SU-DHL-6 (cell line): ENCODE data around the gene GLOD5.

Experiments
- H2AFZ ChIP-seq: fragments of 200-600 bp; sonication (generic); 2 replicates; pipeline ENCODE4 v1.6.1; 2014; ENCODE audit warnings: low read depth, mild to moderate bottlenecking, moderate library complexity, mixed read lengths, antibody characterized with exemption, low read length; ENCODE audit not compliant: severe bottlenecking
- H3F3A ChIP-seq: fragments of 200-600 bp; shearing (Covaris generic); 2 replicates; pipeline ENCODE4 v1.6.0; 2016; ENCODE audit warnings: antibody characterized with exemption, mild to moderate bottlenecking; ENCODE audit not compliant: insufficient read depth
- H3K27ac ChIP-seq: fragments of 200-600 bp; sonication (generic); 2 replicates; pipeline ENCODE4 v1.5.1; 2016; ENCODE audit warnings: low read depth, mild to moderate bottlenecking, low read length, moderate library complexity, mixed read lengths
- H3K27me3 ChIP-seq: fragments of 200-600 bp; sonication (generic), shearing (Covaris generic); 2 replicates; pipeline ENCODE4 v1.6.0; 2014; ENCODE audit warnings: mild to moderate bottlenecking, low read length
- H3K36me3 ChIP-seq: fragments of 200-600 bp; sonication (generic); 2 replicates; pipeline ENCODE4 v1.6.1; 2014; ENCODE audit warnings: mild to moderate bottlenecking, low read length, mixed read lengths
- H3K4me2 ChIP-seq: fragments of 300-600, 200-600 bp; shearing (Covaris generic), sonication (generic); 2 replicates; pipeline ENCODE4 v1.6.0; 2014; ENCODE audit warnings: low read length, low read depth, mild to moderate bottlenecking; ENCODE audit not compliant: poor library complexity, severe bottlenecking
- H3K4me3 ChIP-seq: fragments of 200-600 bp; sonication (generic); 2 replicates; pipeline ENCODE4 v1.5.1; 2014; ENCODE audit warnings: antibody characterized with exemption, low read length, mild to moderate bottlenecking, mixed read lengths; ENCODE audit not compliant: insufficient read depth, poor library complexity, severe bottlenecking
- H3K79me2 ChIP-seq: fragments of 200-600 bp; sonication (generic); 2 replicates; pipeline ENCODE4 v1.6.1; 2014; ENCODE audit warnings: mild to moderate bottlenecking, low read length, moderate library complexity; ENCODE audit not compliant: insufficient read depth
- H3K9ac ChIP-seq: fragments of 200-600 bp; sonication (generic); 2 replicates; pipeline ENCODE4 v1.7.0; 2014; ENCODE audit warnings: mild to moderate bottlenecking, low read length
- H3K9me2 ChIP-seq: fragments of 200-600 bp; sonication (generic); replicated peaks from 2 replicates; pipeline ENCODE4 v1.6.1; 2014; ENCODE audit warnings: low read length; ENCODE audit not compliant: insufficient read depth
- H3K9me3 ChIP-seq: fragments of 200-600 bp; sonication (generic); 2 replicates; pipeline ENCODE4 v1.6.1; 2014; ENCODE audit warnings: low read length, mixed read lengths; ENCODE audit not compliant: insufficient read depth
- H4K20me1 ChIP-seq: fragments of 200-600 bp; sonication (generic); 2 replicates; pipeline ENCODE4 v1.6.1; 2014; ENCODE audit warnings: low read depth, mild to moderate bottlenecking, antibody characterized with exemption, low read length, moderate library complexity, mixed read lengths
- CTCF ChIP-seq: fragments of 200-600 bp; sonication (generic); IDR thresholded peaks from one replicate; pipeline ENCODE4 v1.5.1; 2017; ENCODE audit warnings: antibody characterized with exemption, mild to moderate bottlenecking, low read length, moderate library complexity; ENCODE audit not compliant: insufficient read depth, poor library complexity, severe bottlenecking
- EZH2phosphoT487 ChIP-seq: fragments of 200-600 bp; sonication (generic), shearing (Covaris generic); conservative IDR thresholded peaks from 2 replicates; pipeline ENCODE4 v1.6.1; 2018; ENCODE audit warnings: mild to moderate bottlenecking, antibody characterized with exemption, low read length, moderate library complexity, mixed read lengths

GLOD5 gene

GRCh38 chrX:48719958-48720357 is 41.6 kb upstream of the GLOD5 start:
- H3K9me3 ChIP-seq, result no peaks in the 10 kb centered on the region
- no peaks in the 10 kb centered on the region for H4K20me1 ChIP-seq
- H3F3A ChIP-seq, result no peaks in the 10 kb centered on the region
- no peak overlapping the region for H3K4me3 ChIP-seq
- no peak overlapping the region for H3K4me2 ChIP-seq
- no peak overlapping the region for H2AFZ ChIP-seq
- H3K27ac ChIP-seq, result no peak overlapping the region
- H3K36me3 ChIP-seq, result no peaks in the 10 kb centered on the region
- H3K79me2 ChIP-seq, result no peaks in the 10 kb centered on the region
- no peak overlapping the region for H3K9ac ChIP-seq
- H3K27me3 ChIP-seq, result no peaks in the 10 kb centered on the region
- TF ChIP-seq CTCF (no peak), EZH2phosphoT487 (no peak)
- no peaks in the 10 kb centered on the region for H3K9me2 ChIP-seq

GRCh38 chrX:48720577-48721250 is 40.8 kb upstream of the GLOD5 start:
- Histone ChIP-seq H3K4me2 (no peak overlapping the region), H3K27ac (no peak overlapping the region), H3F3A (no peaks in the 10 kb centered on the region), H3K27me3 (no peaks in the 10 kb centered on the region), H3K4me3 (no peak overlapping the region), H3K36me3 (no peaks in the 10 kb centered on the region), H4K20me1 (no peaks in the 10 kb centered on the region), H3K9me2 (no peaks in the 10 kb centered on the region), H3K79me2 (no peaks in the 10 kb centered on the region), H3K9ac (no peak overlapping the region), H2AFZ (no peak overlapping the region), H3K9me3 (no peaks in the 10 kb centered on the region)
- no peak for TF ChIP-seq CTCF
- no peak for TF ChIP-seq EZH2phosphoT487

GRCh38 chrX:48721916-48722315 is 39.6 kb upstream of the GLOD5 start:
- Histone ChIP-seq H3F3A (no peaks in the 10 kb centered on the region), H3K27ac (no peak overlapping the region), H3K9me2 (no peaks in the 10 kb centered on the region), H4K20me1 (no peaks in the 10 kb centered on the region), H3K36me3 (no peaks in the 10 kb centered on the region), H3K27me3 (no peaks in the 10 kb centered on the region), H3K79me2 (no peaks in the 10 kb centered on the region), H3K9ac (no peak overlapping the region), H3K4me3 (no peak overlapping the region), H3K4me2 (no peak overlapping the region), H3K9me3 (no peaks in the 10 kb centered on the region), H2AFZ (no peak overlapping the region)
- no peak for TF ChIP-seq CTCF
- TF ChIP-seq EZH2phosphoT487, result no peak
